Frontal cortex (tissue), 4 donors: ENCODE data around the gene CUTC. TPM values are rescaled to one million over a fixed set of nuclear protein-coding genes. Genes with fewer than 3 reads are reported as not detected.
"Not testable (repeated sequence)": the region's sequence is repeated elsewhere in the genome, so short reads cannot be mapped to it uniquely, and the experiment has no call there.

Source experiments
- DNase-seq, 2 donors: peaks; one replicate each; pipeline ENCODE4 v3.0.0; 2012; ENCODE audit warnings: low spot score in 2 of 2
- FAIRE-seq: peaks from 2 replicates; lab custom pipeline; 2012; peaks lifted over from hg19 to GRCh38; lab: Jason Lieb, UNC
- total RNA-seq: library from RNA; depleted of rRNA; stranded (reverse); fragments of >200 nt; gene quantifications from one replicate; pipeline ENCODE4 v1.2.3, GENCODE V29; 2014
- donor health status: control.
- donor health status: control.
- donor health status: control.

The CUTC gene
- total RNA-seq, 1 donor from 2014 or later: 10.2 TPM

DNA sequence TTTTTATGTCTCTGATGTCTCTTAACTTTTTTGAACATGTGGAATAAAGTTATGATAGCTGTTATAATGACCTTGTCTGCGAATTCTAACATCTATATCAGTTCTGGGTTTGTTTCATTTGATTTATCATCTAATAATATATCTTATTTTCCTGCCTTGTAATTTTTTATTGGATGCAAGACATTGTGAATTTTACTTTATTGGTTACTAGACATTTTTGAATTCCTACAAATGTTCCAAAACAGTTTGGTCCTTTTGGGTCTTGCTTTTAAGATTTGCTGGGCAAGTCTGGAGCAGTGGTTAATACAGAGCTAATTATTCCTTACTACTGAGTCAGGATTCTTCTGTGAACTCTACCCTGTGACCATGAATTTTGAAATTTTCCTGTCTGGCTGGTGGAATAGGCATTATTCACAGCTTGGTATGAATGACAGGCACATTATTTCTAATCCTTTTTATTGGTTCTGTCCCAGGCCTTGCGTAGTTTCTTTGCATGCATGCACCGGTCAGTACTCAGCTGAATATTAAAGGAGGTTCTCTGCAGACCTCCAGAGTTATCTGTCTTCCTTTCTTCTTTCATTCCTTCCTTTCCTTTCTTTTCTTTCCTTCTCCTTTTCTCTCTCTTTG, 9.0 kb downstream of the CUTC start:
- DNase-seq (no peak), FAIRE-seq (no peak)

DNA sequence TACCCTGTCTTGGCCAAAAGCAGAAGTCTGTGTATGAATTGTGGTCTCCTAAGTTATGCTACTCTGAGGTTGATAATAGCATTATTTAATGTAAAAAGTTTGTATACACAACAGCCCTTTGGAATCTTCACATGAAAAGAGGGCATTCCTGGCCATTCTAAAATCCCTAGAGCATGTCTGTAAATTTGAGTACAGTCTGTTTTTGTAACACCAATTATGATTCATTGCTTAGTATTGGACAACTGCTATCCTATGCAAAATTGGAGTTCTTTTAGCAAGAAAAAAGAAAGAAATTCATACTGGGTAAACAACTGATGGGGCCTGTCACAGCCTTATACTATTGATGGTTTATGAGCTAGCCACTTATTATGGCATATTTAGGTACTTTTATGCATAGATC, 10.2 kb downstream of the CUTC start:
- FAIRE-seq (no peak), DNase-seq (no peak)

DNA sequence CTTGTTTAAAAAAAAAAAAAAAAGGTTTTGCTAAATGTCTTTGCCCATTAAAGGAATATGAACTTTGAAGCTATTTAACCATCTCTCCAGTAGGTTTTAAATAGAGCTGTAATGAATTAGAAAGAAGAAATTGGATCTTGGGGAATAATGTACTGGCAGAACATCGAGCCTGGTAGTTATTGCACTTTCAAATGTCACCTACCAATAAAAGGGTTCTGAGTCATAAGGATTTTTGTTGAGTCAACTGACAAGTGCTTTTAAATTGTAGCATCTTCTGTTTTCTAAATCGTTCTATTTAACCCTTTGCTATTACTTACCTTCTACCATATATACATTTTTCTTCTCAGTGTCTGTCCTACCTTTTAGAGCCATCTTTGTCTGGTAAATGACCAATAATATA, 10.7 kb downstream of the CUTC start:
- FAIRE-seq (no peak), DNase-seq (no peak)

DNA sequence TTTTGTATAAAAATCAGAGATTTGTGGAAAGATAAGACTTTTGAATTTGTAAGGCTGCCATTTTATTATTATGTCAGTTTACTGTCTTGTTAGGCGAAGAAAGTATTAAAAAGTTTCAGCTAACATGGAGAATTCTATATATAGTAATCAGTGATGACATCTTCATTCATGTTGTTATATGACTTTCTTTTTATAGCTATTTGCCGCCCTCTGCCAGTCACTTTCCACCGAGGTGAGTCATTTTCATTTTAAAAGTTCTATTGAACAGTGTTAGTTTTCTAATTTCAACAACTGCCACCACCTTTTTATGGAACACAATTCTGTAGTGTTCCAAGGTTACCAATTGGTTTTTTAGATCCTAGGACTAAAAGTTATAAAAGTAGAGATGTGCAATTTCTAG, 11.8 kb downstream of the CUTC start:
- FAIRE-seq: no peak
- DNase-seq: no peak

DNA sequence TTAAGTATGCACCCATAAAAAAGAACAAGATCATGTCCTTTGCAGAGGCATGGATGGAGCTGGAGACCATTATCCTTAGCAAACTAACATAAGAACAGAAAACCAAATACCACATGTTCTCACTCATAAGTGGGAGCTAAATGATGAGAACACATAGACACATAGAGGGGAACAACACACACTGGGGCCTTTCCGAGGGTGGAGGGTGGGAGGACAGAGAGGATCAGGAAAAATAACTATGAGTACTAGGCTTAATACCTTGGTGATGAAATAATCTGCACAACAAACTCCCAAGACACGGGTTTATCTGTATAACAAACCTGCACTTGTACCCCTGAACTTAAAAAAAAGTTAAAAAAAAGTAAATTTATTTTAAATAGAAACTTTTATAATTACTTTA, 14.1 kb downstream of the CUTC start:
- peak; percentile 80 for FAIRE-seq
- DNase-seq: not testable (repeated sequence)

DNA sequence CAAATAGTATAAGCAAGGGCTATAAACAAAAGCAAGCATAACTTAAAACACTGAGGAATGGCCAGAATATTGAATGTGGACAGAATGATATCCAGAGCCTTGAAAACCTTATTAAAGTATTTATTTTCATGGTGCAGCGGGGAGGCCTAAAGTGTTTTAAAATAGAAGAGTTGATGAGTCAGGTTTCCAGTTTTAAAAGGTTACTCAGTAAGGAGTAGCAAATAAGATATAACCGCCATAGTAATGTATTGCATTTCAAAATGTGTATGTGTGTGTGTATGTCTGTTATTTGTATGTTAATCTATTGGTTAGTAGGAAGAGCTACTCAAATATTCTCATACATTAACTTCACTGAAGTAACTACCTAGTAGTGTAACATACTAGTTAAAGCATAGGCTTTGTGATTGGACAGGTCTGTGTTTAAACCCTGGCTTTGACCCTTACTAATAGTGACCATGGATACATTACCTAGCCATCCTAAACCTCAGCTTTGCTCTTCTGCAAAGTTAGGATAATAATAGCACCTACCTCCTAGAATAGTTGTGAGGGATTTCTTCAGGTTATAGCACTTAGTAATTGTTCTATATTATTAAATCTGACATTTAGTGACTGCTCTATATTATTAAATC, 16.9 kb downstream of the CUTC start:
- FAIRE-seq: no peak
- no peak for DNase-seq

DNA sequence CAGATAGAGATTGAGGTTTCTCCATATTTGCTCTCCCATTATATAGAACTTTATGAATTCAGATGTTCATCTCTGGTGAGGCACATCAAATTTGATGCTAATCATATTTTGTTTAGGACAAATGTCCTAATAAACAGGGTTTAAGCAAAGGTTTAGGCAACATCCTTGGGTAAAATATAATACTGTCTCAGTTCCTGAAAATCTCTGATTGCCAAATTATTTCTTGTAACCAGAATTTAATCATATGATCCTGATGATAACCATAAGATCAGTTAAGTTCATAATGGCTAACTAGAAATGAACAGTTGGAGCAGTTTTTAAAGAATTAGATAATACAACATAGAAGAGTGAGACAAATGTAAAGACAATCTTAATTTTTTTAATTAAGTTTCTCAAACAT, 18.6 kb downstream of the CUTC start:
- FAIRE-seq: peak; percentile 30
- DNase-seq: no peak

DNA sequence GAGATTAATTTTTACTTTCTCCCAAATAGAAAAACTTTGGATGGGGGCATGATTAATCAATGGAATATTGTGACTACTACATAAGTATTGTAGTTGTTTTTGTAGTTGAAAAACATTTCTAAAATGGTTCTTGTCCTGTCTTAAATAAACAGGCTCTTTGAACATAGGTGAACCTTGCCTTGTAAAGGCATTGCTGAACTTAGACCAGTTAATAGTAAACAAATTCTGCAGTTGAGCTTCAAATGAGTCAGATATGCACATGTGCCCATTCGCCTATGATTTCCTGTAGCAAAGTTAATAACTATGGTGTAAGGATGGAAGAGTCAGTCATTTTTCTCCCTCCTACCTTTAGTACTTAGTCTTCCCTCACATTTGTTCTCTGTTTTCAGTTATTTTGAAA, 22.6 kb downstream of the CUTC start:
- DNase-seq: no peak
- FAIRE-seq: no peak

DNA sequence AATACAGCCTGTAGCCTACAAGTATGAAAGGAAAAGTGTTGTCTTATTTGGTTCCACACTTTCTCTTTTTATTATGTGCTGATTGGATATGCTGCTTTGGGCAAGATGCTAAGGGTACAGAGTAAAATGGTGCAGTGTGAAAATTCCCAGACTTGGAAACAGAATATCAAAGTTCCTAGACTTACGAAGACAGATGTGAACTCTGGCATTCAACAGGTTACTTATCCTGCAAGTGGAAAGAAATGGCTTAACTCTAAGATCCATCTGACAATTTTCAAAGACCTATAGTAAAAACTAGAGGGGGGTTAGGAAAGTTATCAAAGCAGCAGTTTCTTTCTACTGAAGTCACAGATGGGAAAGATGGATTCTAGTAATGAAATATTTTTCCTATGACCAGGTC, 24.1 kb downstream of the CUTC start:
- DNase-seq (no peak), FAIRE-seq (no peak)

DNA sequence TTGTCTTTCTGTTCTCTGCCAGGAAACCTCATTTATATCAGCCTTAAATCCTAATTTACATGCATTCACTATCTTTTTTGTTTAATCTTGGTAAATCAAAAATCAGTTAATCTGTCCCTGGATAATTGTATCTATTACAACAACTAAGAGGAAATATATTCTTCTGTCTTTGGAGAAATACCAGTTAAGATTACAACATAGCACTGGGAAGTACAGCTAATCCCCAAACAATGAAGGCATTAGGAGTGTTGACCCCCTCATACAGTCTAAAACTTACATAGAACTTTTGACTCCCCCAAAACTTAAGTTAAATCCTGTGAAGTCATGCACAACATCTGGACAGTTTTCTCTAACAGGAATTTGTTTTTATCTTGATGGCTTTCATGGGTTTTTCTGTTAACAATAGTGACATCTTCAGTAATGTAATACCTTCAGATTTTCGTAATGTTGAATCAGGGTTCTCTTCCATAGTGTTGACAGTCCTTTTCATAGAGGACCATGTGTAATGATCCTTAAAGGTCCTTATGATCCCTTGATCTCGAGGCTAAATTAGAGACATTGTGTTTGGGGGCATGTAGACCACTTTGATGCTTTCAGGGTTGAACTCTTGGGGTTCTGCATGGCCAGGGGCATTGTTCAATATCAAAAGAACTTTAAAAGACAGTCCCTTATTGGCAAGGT, 26.3 kb downstream of the CUTC start:
- DNase-seq: no peak
- no peak for FAIRE-seq

DNA sequence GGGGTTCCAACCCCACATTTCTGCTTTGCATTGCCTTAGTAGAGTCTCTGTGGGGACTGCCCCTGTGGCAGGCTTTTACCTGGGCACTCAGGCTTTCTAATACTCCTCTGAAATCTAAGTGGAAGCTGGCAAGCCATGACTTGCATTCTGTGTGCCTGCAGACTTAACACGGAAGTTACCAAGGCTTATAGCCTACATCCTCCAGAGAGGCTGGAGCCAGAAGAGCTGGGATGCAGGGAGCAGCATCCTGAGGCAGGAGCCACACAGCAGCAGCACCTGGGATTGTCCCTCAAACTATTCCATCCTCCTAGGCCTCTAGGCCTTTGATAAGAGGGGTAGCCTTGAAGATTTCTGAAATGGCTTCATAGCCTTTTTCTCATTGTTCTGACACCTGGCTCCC, 28.3 kb downstream of the CUTC start:
- FAIRE-seq: no peak
- no peak for DNase-seq

DNA sequence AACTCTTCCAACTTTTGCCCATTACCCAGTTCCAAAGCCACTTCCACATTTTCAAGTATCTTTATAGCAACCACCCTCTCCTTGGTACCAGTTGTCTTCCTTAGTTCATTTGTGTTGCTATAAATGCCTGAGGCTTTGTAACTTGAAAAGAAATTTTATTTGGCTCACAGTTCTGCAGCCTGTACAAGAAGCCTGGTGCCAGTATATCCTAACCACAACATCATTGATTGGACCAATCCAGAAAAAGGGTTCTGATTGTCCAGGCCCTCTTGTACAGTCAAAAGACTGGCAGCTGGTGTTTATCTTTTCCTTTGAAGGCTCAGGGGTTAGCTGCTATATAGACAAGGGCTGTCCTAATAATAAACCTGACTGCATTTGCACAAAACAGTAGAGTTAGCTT, 29.3 kb downstream of the CUTC start:
- FAIRE-seq (no peak), DNase-seq (no peak)

DNA sequence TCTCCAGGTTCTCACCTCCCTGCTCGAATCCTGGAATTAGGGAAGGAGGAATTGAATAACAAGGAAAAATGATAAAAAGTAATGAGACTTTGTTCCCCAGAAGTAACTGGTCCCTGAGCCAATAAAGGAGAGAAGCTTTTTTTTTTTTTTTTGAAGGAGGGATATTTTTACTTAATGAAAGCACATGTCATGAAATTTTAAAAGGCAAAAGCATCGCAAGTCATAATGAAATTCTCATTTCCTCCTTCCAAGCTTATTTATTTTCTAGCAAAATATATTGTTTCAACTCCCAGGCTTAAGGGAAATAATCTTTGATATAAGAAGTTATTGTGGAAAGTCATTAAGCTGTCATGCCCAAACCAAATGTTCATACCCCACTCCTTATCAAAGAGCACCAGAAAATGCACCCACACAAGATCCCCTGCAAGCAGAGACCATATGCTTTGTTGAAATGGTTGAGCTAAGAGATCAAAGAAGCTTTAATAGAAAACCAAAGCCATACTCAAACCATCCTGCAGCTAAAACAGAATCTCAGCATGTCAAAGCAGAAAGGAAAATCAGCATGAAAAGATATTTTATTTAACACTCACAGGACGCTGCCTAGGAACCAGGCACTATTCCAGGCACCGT, 33.8 kb downstream of the CUTC start:
- FAIRE-seq (no peak), DNase-seq (no peak)

DNA sequence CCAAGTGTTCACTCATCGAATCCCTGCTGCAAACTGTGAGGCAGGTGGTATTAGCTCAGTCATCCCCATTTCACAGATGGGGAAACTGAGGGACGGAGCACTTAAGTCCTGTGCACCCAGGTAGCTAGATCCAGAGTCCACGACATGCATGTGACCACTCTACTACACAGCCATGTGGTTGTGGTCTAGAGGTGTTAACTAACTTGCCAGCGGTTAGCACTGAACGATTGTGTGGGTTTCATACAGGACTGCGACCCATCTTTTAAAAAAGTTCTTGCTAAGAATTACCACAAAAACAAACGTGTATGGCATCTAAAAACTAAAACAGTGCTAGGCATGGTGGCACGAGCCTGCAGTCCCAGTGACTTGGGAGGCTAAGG, 34.3 kb downstream of the CUTC start:
- no peak for FAIRE-seq
- no peak for DNase-seq

DNA sequence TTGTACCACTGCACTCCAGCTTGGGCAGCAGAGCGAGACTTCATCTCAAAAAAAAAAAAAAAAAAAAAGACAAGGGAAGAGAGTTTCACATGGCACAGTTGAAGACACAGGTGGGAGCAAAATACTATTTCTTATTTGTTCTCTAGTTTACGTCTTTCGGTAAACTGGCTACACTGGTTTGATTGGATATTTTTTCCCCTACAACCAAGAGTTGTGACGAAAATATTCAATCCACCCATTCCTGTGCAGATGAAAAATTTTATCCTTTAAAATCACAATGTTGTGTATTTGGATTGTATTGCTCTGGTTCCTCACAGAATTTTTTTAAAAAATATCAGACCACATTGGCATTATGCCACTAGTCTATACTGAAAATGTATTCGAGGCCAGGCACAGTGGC, 35.9 kb downstream of the CUTC start:
- no peak for FAIRE-seq
- no peak for DNase-seq

DNA sequence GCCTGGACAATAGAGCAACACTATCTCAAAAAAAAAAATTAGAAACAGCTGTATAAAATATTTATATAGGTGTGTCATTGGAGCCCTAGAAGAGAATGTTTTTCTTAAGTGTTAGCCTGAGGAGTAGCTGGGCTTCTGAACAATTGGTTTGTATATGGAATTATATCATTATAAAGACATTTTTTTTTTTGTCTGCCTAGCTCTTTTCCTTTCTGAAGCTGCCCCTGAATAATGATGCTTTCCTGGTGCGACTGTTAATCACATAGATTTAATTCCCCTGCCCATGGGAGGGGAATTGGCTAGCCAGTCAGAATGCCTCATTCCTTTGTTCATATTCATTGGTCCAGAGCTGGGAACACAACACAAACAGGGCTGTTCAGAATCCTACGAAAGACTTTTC, 36.5 kb downstream of the CUTC start:
- DNase-seq (no peak), FAIRE-seq (no peak)

DNA sequence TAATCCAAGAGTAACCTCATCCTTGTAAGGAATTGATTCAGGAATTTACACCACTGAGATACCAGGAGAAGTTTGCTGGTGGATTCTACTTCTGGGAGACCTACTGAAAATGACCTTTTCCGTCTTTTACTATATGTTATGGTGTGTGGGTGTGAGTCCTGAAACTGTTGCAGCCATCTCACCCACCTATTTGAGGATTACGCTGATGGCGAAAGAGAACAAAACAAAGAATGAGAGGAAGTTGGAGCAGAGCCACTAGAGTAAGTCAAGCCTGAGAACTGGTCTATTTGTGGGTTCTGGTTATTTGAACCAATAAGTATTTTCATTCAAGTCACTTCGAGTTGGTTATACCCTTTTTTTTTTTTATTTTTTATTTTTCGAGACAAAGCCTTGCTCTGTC, 37.7 kb downstream of the CUTC start:
- no peak for DNase-seq
- FAIRE-seq: no peak

DNA sequence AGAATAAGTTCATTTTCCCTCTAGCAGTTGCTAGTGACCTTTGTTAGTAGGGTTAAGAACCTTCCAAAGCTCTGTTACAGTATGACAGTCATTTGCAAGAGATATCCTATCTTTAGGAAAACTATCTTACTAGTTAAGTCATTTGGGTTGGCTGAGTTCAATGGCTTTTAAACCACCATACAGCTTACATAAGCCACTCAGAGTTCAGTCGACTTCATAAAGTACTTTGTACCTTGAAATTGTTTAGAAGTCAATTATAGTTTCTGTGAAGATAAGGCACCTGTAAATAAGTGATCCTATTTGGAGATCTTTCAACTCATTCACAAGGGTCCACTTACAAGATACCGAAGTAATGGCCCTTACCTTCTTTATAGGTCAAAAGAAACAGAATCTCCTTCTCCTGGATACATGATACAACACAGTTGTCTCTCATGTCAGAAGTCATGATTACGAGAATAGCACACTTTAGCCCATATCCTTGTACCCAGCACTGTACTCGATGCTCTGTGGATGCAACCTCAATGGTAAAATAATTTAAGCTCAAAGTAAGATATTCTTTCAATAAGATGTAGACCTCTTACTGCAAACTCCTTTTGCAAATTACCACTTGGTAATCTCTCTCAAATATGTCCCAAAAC, 38.5 kb downstream of the CUTC start:
- no peak for FAIRE-seq

DNA sequence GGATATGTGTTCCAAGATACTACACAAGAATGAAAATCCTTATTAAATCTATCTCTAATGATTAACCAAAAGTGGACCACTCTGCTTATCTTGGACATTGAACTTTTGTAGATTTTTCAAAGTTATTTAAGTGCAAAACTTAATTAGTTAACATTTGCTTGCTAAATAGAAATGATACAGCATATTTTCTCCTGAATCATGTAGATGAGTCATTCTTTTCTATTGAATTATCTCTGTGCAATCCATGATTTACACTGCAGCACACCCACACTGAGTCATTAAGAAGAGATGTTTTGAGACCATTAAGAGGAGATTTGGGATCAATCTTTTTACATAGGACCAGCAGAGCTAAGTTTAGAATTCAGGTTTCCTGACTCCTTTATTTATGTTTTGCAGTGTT, 43.8 kb downstream of the CUTC start:
- no peak for DNase-seq
- no peak for FAIRE-seq

More for the DNA sequence above, 38.5 kb downstream of the CUTC start:
- DNase-seq: no peak

DNA sequence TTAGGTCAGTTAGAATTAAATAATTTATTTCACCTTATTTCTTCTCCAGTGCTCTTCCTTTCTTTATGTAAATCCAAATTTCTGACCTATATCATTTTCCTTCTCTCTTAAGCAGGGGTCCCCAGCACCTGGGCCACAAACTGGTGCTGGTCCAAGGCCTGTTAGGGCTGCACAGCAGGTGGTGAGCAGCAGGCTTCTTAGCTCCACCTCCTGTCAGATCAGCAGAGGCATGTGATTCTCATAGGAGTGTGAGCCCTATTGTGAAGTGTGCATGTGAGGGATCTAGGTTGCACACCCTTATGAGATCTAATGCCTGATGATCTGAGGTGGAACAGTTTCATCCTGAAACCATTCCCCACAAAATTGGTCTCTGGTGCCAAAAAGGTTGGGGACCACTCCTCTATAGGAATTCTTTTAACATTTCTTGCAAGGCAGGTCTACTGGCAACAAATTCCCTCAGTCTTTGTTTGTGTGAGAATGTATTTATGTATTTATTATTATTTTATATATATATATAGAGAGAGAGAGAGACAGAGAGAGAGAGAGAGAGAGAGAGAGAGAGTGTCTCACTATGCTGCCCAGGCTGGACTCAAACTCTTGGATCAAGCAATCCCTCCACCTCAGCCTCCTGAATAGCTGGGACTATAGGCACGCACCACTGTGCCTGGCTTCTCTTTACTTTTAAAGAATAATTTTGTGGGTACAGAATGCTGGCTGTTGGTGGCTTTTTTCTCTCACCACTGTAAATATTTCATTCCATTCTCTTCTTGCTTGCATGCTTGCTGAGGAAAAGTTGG, 46.1 kb downstream of the CUTC start:
- FAIRE-seq (no peak), DNase-seq (no peak)
